Measurements from ENCODE around the gene MSI2.

GRCh38 chr17:57544401-57544800, 288.1 kb downstream of the MSI2 start:
- no peak for TF ChIP-seq CTCF (IDR thresholded peaks at IDR 0.05)
- TF ChIP-seq POLR2A (IDR thresholded peaks at IDR 0.05) = no peak
